GM20000 (cell line): ENCODE data around the gene MAN2B2.

ENCODE experiments used
- DNase-seq: peaks from one replicate; pipeline ENCODE4 v3.0.0; 2012; ENCODE audit warnings: low spot score
- TF ChIP-seq, protein P1 (sequence below): IDR thresholded peaks from 2 replicates; pipeline ENCODE4 v1.5.1; 2012; ENCODE audit warnings: mild to moderate bottlenecking, control low read depth; ENCODE audit errors: extremely low read depth, missing control alignments

The MAN2B2 gene

GRCh38 chr4:6586715-6587325, 11.8 kb downstream of the MAN2B2 start:
- TF ChIP-seq, protein P1, sequence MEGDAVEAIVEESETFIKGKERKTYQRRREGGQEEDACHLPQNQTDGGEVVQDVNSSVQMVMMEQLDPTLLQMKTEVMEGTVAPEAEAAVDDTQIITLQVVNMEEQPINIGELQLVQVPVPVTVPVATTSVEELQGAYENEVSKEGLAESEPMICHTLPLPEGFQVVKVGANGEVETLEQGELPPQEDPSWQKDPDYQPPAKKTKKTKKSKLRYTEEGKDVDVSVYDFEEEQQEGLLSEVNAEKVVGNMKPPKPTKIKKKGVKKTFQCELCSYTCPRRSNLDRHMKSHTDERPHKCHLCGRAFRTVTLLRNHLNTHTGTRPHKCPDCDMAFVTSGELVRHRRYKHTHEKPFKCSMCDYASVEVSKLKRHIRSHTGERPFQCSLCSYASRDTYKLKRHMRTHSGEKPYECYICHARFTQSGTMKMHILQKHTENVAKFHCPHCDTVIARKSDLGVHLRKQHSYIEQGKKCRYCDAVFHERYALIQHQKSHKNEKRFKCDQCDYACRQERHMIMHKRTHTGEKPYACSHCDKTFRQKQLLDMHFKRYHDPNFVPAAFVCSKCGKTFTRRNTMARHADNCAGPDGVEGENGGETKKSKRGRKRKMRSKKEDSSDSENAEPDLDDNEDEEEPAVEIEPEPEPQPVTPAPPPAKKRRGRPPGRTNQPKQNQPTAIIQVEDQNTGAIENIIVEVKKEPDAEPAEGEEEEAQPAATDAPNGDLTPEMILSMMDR = no peak
- no peak for DNase-seq

- no peak for DNase-seq
- TF ChIP-seq, protein P1 = no peak
Measured at GRCh38 chr4:6589444-6589843, 14.5 kb downstream of the MAN2B2 start.

- DNase-seq = peak; percentile 57
- TF ChIP-seq, protein P1 = no peak
Measured at GRCh38 chr4:6591313-6591712, 16.3 kb downstream of the MAN2B2 start.

DNA sequence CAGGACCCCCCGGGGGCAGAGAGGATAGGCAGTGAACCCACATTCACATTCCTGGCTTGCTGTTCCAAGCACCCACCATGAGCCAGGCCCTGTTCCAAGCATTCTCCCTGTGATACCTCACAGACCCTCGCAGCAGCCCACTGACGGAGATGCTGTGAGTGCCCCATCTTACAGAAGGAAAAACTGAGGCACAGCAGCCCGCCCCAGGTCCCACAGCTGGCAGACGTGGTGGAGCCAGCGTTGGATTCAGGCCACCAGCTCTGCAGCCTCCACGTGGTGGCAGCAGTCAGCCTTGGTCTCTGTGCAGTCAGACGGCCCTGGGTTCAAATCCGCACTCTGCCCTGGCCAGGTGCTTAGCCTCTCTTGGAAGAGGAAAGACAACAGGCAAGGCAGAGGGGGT, 16.8 kb downstream of the MAN2B2 start:
- no peak for DNase-seq
- TF ChIP-seq, protein P1 = no peak

DNA sequence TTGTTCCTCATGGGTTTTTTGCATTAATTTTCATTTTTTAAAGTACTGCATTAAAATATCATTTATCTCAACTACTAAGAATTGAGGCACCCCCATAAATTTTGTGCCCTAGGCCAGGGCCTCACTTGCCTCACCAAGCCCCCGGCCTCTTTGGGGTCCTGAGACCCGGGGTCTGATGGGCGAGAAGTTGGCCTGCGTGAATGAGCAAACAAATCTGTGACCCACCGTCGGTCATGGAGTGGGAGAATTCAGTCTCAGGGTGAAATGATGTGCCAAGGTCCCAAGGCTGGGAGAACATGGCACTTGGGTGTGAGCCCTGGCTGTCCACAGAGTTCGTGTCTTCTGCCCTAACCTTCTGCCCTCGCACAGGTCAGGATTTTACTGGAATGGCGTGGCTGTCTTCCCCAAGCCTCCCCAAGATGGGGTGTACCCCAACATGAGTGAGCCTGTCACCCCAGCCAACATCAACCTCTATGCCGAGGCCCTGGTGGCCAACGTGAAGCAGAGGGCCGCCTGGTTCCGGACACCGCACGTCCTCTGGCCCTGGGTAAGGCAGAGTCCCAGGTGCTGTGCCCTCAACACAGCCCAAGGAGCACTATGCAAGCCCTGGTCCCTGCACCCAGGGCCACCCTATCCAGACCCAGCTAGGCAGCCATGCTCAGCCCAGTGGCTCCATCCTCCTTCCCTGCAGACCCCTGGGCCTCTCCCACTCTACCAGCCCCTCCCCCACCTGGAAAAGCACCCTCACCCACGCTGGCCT, 18.0 kb downstream of the MAN2B2 start:
- TF ChIP-seq, protein P1 = no peak
- DNase-seq = no peak

- TF ChIP-seq, protein P1 = no peak
- DNase-seq = no peak
Measured at GRCh38 chr4:6594341-6594740, 19.4 kb downstream of the MAN2B2 start.

DNA sequence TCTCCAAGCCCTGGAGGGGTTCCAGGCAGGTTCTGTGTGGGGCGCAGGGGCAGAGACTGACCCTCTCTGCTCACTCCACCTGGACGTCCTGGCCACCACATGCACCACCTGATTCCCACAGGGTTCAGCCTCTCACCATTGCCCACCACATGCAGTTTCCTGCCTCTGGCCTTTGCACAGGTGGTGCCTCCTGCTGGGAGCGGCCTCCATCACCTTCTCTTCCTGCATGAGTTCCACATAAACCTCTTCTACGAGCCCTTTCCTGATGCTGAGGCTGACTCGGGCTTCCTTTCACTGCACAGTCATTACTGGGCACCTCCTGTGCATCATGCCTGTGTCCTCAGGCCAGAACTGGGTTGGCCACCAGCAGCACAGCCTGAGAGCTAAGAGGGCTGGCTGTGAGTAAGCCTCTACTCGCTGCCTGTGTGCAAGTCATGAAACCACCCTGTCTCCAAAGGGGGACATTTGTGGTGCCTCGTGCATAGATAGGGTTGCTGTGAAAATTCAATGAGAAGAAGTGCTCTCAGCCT, 19.9 kb downstream of the MAN2B2 start:
- TF ChIP-seq, protein P1 = no peak
- DNase-seq = no peak
